ENCODE data around the gene KCNMA1.

DNA sequence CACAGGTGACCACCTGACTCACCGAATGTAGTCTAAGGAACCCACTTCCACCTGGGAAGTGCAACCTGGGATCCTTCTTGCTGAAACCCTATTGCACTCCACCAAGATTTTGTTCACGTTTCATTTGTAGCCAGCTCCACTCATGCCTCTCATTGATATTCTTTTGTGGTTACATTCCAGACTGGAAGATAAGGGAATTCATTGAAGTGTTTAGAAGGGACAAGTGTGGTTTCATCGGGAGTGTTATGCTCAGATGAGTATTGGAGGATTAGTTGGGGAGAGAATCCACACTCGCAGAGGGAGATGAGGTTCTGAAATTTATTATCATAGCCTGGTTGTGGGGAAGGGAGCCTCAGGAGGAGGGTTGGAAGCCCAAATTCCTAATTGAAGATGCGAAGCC, 320.4 kb downstream of the KCNMA1 start:
- TF ChIP-seq, protein P1, sequence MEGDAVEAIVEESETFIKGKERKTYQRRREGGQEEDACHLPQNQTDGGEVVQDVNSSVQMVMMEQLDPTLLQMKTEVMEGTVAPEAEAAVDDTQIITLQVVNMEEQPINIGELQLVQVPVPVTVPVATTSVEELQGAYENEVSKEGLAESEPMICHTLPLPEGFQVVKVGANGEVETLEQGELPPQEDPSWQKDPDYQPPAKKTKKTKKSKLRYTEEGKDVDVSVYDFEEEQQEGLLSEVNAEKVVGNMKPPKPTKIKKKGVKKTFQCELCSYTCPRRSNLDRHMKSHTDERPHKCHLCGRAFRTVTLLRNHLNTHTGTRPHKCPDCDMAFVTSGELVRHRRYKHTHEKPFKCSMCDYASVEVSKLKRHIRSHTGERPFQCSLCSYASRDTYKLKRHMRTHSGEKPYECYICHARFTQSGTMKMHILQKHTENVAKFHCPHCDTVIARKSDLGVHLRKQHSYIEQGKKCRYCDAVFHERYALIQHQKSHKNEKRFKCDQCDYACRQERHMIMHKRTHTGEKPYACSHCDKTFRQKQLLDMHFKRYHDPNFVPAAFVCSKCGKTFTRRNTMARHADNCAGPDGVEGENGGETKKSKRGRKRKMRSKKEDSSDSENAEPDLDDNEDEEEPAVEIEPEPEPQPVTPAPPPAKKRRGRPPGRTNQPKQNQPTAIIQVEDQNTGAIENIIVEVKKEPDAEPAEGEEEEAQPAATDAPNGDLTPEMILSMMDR (IDR thresholded peaks at IDR 0.05 in 2 of 3, conservative IDR thresholded peaks at IDR 0.05 in 1 of 3; ENCODE audit: borderline replicate concordance in 1 of 3, insufficient read depth in 1 of 3, low read depth in 2 of 3, low read length in 2 of 3) = no peak
- TF ChIP-seq POLR2A (IDR thresholded peaks at IDR 0.05; ENCODE audit: borderline replicate concordance, extremely low read depth, insufficient read depth, insufficient read length) = no peak
- no peak for TF ChIP-seq YY1 (IDR thresholded peaks at IDR 0.05; ENCODE audit: extremely low read depth, insufficient replicate concordance, low read depth, low read length)
- TF ChIP-seq, protein P2, sequence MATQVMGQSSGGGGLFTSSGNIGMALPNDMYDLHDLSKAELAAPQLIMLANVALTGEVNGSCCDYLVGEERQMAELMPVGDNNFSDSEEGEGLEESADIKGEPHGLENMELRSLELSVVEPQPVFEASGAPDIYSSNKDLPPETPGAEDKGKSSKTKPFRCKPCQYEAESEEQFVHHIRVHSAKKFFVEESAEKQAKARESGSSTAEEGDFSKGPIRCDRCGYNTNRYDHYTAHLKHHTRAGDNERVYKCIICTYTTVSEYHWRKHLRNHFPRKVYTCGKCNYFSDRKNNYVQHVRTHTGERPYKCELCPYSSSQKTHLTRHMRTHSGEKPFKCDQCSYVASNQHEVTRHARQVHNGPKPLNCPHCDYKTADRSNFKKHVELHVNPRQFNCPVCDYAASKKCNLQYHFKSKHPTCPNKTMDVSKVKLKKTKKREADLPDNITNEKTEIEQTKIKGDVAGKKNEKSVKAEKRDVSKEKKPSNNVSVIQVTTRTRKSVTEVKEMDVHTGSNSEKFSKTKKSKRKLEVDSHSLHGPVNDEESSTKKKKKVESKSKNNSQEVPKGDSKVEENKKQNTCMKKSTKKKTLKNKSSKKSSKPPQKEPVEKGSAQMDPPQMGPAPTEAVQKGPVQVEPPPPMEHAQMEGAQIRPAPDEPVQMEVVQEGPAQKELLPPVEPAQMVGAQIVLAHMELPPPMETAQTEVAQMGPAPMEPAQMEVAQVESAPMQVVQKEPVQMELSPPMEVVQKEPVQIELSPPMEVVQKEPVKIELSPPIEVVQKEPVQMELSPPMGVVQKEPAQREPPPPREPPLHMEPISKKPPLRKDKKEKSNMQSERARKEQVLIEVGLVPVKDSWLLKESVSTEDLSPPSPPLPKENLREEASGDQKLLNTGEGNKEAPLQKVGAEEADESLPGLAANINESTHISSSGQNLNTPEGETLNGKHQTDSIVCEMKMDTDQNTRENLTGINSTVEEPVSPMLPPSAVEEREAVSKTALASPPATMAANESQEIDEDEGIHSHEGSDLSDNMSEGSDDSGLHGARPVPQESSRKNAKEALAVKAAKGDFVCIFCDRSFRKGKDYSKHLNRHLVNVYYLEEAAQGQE (IDR thresholded peaks at IDR 0.05; ENCODE audit: low read depth) = no peak
- no peak for TF ChIP-seq EZH2 (IDR thresholded peaks at IDR 0.05)
- no peak for TF ChIP-seq POLR2AphosphoS5 (IDR thresholded peaks at IDR 0.05; ENCODE audit: low read depth, low read length)
- TF ChIP-seq, protein P3, sequence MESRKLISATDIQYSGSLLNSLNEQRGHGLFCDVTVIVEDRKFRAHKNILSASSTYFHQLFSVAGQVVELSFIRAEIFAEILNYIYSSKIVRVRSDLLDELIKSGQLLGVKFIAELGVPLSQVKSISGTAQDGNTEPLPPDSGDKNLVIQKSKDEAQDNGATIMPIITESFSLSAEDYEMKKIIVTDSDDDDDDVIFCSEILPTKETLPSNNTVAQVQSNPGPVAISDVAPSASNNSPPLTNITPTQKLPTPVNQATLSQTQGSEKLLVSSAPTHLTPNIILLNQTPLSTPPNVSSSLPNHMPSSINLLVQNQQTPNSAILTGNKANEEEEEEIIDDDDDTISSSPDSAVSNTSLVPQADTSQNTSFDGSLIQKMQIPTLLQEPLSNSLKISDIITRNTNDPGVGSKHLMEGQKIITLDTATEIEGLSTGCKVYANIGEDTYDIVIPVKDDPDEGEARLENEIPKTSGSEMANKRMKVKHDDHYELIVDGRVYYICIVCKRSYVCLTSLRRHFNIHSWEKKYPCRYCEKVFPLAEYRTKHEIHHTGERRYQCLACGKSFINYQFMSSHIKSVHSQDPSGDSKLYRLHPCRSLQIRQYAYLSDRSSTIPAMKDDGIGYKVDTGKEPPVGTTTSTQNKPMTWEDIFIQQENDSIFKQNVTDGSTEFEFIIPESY (IDR thresholded peaks at IDR 0.05; ENCODE audit: extremely low read depth, insufficient replicate concordance, low read length) = no peak
- TF ChIP-seq FOSL1 (IDR thresholded peaks at IDR 0.05; ENCODE audit: low read depth) = no peak
- TF ChIP-seq CEBPB (IDR thresholded peaks at IDR 0.05; ENCODE audit: low read depth) = no peak
- TF ChIP-seq SP1 (IDR thresholded peaks at IDR 0.05; ENCODE audit: low read depth) = no peak
- TF ChIP-seq SIN3A (IDR thresholded peaks at IDR 0.05; ENCODE audit: low read depth) = no peak
- no peak for TF ChIP-seq TCF7L2 (IDR thresholded peaks at IDR 0.05; ENCODE audit: borderline replicate concordance, extremely low read depth, insufficient read depth, insufficient read length)
- no peak for TF ChIP-seq EZH2phosphoT487 (IDR thresholded peaks at IDR 0.05; ENCODE audit: borderline replicate concordance)
- TF ChIP-seq, protein P4, sequence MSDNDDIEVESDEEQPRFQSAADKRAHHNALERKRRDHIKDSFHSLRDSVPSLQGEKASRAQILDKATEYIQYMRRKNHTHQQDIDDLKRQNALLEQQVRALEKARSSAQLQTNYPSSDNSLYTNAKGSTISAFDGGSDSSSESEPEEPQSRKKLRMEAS (IDR thresholded peaks at IDR 0.05) = no peak

Measured in HCT116 (cell line).